ENCODE data around the gene MDP1.

GRCh38 chr14:24215495-24216344 lies at the start of gene MDP1:
- peak; percentile 26 to 69 (median 56) for TF ChIP-seq CTCF (IDR thresholded peaks at IDR 0.05)
- peak; percentile 67 to 76 for TF ChIP-seq POLR2A (IDR thresholded peaks at IDR 0.05)
